GM21786 (cell line): Measurements from ENCODE around the gene AMPD3.

Experiments
- ATAC-seq: cut with Tn5 transposase; IDR thresholded peaks from one replicate; pipeline ENCODE4 v1.9.1; 2021; ENCODE audit not compliant: unreplicated experiment

AMPD3 gene

GRCh38 chr11:10528121-10528520 lies 73.1 kb downstream of the AMPD3 start:
- no peak for ATAC-seq

GRCh38 chr11:10529279-10529678 lies 74.2 kb downstream of the AMPD3 start:
- ATAC-seq, result no peak

DNA sequence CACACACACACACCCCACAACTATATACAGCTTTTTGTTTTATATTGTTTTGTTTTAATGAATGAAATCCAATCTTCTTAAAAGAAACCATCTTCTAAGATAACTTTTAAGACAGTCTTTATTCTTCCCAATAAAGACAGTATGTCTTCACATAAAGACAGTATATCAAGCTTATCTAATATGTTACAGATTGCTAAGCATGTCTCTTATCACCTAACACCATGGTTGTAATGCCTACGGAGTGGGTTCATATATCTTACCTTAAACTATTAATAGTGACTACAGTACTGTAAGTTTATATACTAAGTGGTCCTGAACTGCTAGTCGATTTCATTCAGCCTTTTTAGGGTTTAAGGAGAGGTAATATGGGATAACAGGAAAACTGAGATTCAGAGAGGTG lies 77.5 kb downstream of the AMPD3 start:
- no peak for ATAC-seq

DNA sequence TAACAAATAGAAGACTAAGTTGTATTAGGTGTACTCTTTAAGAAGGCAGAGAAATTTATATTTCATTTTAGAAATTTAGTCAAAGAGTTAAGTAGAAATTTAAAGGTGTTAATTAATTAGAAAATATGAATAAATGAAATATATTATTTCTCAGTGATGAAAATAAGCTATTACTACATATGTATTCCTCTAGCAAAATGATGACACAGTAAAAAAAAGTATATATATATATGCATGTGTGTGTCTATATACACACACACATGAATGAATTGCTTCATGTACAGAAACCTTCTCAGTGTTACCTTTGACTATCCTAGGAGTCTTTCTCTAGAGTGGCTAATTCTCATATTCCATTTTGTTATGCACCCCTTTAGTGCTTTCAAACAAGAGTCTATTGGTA lies 78.3 kb downstream of the AMPD3 start:
- no peak for ATAC-seq

DNA sequence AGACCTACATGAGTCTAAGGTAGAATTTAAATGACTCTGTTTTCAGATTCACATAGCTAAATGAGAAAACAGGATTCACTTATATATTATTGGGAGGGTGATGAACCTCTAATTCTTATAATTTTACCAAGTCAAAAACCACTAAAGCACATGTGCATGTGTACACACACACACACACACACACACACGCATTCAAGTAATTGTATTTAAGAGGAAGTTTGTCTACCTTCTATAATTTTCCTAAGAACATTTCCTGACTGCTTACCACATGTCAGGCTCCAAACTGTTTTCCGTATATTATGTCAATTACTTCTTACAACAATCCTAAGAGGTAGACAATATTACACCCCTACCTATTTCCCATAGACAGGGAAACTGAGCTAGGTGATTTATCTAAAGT lies 79.3 kb downstream of the AMPD3 start:
- ATAC-seq, result no peak

- no peak for ATAC-seq
Observed at GRCh38 chr11:10537600-10537999, 82.5 kb downstream of the AMPD3 start.

- no peak for ATAC-seq
Observed at GRCh38 chr11:10538924-10539323, 83.9 kb downstream of the AMPD3 start.

DNA sequence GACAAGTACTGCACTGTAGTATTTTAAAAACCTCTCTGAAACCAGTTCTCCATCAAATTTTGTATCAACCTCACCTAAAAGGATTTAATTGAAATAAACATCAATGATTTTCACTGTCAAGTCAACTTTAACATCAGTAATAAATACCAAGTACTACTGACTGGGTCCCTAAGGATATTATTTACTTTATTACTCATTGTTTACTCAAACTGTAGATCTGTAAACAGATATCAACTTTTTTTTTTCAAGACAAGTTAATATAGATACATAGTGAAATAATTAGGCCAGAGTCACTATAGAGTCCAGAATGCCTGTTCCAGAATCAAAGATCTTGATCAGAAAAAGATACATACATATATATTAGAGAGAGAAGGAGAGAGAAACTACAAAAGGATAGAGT lies 84.3 kb downstream of the AMPD3 start:
- ATAC-seq, result no peak

- ATAC-seq, result peak; percentile 16
Observed at GRCh38 chr11:10540546-10540914, 85.5 kb downstream of the AMPD3 start.

DNA sequence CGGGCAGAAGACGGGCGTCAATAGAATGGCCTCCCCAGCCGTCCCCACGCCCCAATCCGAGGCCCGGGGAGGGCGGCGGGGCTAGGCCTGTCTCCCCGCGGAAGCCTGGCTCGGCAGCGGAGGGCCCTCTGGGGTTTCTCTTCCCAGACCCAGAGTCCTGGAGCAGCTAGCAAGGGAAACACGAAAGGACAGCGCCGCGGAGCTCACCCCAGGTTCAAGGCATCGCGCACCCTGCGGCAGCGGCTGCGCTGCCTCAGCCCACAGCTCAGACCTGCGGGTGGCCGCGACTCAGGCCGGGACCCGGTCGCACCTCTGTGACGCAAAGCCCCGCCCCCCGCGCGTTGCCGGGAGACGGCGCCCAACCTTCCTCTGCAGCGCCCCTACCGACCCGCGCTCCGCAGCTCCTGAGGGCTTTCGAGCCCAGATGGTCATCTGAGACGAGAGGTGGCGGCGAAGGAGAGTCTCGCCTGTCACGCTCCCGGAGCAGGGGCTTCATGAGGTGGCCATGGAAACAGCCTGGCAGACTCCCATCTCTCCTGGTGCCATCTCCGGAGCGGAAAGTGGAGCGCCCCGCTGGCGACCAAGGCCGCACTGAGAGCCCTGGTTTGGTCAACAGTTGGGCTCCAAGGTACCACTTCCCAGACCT lies 86.0 kb downstream of the AMPD3 start, which contains the start of gene RNF141:
TSS of gene RNF141 (minus strand) at position 273 of the 646 bp plus-strand sequence. CDS start 7,029 bp downstream, outside the sequence.
- peak; percentile 97 for ATAC-seq

- no peak for ATAC-seq
Observed at GRCh38 chr11:10541561-10541930, 86.5 kb downstream of the AMPD3 start.

DNA sequence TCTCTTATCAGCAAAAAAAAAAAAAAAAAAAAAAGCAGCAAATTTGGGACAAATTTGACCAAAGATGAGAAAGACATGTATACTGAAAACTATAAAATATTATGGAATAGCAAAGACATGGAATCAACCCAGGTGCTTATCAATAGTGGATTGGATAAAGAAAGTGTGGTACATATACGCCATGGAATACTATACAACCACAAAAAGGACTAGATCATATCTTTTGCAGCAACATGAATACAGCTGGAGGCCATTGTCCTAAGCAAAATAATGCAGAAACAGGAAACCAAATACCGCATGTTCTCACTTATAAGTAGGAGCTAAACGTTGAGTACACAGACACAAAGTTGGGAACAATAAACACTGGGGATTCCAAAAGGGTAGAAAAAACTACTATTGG lies 87.7 kb downstream of the AMPD3 start:
- ATAC-seq, result no peak

GRCh38 chr11:10543782-10544181 lies 88.7 kb downstream of the AMPD3 start:
- no peak for ATAC-seq

DNA sequence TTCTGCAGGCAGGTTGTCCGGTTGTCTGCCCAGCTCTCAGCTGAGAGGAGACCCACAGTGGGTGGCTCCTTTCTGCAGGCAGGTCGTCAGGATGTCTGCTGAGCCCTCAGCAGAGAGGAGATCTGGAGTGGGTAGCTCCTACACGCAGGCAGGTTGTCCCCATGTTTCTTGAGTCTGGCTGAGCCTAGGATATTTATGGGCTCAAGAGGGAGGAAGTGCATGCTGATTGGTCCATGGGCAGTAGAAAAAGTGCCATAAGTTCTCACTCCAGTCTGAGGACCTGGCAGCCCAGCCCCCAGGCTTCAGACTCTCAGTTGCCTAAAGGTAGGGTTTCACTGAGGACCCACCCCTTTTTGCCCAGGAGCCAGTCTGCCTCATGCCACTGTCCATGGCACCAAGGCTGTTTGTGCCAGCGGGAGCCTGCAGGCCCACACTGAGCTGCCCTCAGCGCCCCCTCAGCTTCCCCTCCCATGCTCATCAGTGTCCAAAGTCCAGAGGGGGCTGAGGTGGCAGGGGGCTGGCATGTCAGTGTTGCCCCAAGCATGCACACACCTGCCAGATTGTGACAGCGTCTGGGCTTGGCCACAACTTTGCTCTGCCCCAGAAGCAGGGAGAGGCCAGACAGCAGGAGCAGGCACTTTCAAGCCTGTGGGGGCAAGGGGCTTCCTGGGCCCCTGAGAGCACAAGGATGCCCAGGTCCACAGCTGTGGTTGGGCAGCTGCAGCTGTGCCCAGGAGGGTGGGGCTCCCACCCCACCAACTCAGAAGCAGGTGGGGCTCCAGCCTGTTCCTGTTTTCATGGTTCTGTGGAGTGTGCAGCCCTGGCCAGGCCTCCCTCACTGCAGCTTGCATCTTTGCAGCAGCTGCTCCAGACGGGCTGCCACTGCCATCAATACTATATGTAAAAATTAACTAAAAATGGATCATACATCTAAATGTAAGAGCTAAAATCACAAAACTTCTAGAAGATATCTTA lies 89.7 kb downstream of the AMPD3 start:
- no peak for ATAC-seq

GRCh38 chr11:10550503-10551289 lies 95.6 kb downstream of the AMPD3 start:
- no peak for ATAC-seq

DNA sequence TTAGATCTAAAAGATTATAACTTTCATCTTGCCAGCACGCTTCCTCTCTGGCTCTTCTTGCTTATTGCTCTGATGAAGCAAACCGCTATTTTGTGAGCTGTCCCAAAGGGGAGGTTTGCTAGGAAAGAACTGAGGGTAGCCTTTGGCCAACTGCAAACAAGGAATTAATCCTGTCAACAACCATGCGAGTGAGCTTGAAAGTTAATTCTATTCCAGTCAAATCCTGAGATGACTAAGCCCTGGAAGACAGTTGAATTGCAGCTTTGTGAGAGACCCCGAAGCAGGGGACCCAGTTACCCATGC lies 96.2 kb downstream of the AMPD3 start:
- ATAC-seq, result no peak

DNA sequence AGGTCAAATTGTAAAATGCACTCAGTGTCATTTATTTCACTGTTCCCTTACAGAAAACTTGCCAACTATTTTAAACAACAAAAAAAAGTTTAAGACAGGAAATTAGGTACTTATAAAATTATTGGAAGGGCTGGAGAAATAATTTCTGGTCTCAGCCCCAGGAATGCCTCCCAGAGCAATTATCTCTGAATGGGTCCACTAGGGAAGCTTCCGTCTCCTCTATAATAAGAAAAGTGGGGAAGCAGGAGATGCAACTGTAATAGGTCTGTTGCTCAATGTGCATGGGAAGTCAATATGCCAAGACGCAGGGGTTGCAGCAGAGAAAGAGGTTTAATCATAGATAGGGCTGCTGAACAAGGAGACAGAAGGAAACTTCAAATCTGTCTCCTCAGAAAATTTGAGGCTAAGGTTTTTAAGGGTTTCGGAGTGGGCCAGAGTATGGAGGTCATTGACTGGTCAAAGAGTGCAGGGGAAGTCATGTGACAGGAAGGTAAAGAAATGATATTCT lies 96.8 kb downstream of the AMPD3 start:
- no peak for ATAC-seq

GRCh38 chr11:10556590-10556989 lies 101.5 kb downstream of the AMPD3 start:
- ATAC-seq, result no peak
